Vagina (tissue), 2 donors: ENCODE measurements around the gene PIP5K1B.

ENCODE experiments used
- CTCF ChIP-seq, 3 experiments: fragments of 450-650 bp in 2 of 3; fragments of 200-600 bp in 1 of 3; sonication (generic) in 1 of 3; IDR thresholded peaks; one replicate each; pipeline ENCODE4 v1.5.1; 2017 to 2019; ENCODE audit warnings: antibody characterized with exemption in 3 of 3, mild to moderate bottlenecking in 2 of 3, moderate library complexity in 2 of 3
- POLR2AphosphoS5 ChIP-seq, 2 donors: sonication (generic); formaldehyde crosslinking; IDR thresholded peaks; one replicate each; pipeline ENCODE4 v1.9.0; 2017; ENCODE audit warnings: antibody characterized with exemption in 2 of 2, mild to moderate bottlenecking in 2 of 2, low read depth in 1 of 2; ENCODE audit not compliant: insufficient read depth in 1 of 2

- peak; percentile 42 to 55 (median 54) for TF ChIP-seq CTCF (IDR thresholded peaks at IDR 0.05)
- TF ChIP-seq POLR2AphosphoS5 (IDR thresholded peaks at IDR 0.05; ENCODE audit: insufficient read depth in 1 of 2, low read depth in 1 of 2): no peak
These were observed 294.5 kb downstream of the PIP5K1B start for GRCh38 chr9:68999393-69000105.
